GM13977 (cell line): Measurements from ENCODE around the gene SOWAHD.
"Not testable (repeated sequence)": the region's sequence is repeated elsewhere in the genome, so short reads cannot be mapped to it uniquely, and the experiment has no call there.

Experiments used
- DNase-seq: peaks from one replicate; pipeline ENCODE4 v3.0.0; 2012; ENCODE audit warnings: low spot score
- in situ Hi-C: fragments of 300-500 bp; cut with MboI; formaldehyde crosslinking; loops from one replicate; pipeline ENCODE4 v1.12.0; 2022; ENCODE audit warnings: low sequenced_read_pairs, low pct_unique_long_range_greater_than_20kb, mixed read lengths, inconsistent platforms; ENCODE audit not compliant: unreplicated experiment
- TF ChIP-seq, protein P1 (sequence below): IDR thresholded peaks from 2 replicates; pipeline ENCODE4 v1.5.1; 2012; ENCODE audit warnings: mild to moderate bottlenecking, control low read depth; ENCODE audit not compliant: insufficient read depth; ENCODE audit errors: extremely low read depth, missing control alignments

Gene SOWAHD

GRCh38 chrX:119745283-119745848, 13.0 kb upstream of the SOWAHD start:
- DNase-seq, result no peak
- in situ Hi-C loops, result loop anchor here (25.0 kb wide), 1 partner anchor 233 kb away; no protein-coding TSS in a partner anchor
- TF ChIP-seq, protein P1, sequence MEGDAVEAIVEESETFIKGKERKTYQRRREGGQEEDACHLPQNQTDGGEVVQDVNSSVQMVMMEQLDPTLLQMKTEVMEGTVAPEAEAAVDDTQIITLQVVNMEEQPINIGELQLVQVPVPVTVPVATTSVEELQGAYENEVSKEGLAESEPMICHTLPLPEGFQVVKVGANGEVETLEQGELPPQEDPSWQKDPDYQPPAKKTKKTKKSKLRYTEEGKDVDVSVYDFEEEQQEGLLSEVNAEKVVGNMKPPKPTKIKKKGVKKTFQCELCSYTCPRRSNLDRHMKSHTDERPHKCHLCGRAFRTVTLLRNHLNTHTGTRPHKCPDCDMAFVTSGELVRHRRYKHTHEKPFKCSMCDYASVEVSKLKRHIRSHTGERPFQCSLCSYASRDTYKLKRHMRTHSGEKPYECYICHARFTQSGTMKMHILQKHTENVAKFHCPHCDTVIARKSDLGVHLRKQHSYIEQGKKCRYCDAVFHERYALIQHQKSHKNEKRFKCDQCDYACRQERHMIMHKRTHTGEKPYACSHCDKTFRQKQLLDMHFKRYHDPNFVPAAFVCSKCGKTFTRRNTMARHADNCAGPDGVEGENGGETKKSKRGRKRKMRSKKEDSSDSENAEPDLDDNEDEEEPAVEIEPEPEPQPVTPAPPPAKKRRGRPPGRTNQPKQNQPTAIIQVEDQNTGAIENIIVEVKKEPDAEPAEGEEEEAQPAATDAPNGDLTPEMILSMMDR, result no peak

DNA sequence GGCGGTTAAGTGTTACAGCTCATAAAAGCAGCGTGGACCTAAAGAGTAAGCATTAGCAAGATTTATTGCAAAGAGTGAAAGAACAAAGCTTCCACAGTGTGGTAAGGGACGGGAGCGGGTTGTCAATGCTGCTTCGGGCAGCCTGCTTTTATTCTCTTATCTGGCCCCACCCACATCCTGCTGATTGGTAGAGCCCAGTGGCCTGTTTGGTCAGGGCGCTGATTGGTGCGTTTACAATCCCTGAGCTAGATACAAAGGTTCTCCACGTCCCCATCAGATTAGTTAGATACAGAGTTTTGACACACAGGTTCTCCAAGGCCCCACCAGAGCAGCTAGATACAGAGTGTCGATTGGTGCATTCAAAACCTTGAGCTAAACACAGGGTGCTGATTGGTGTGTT, 8.3 kb upstream of the SOWAHD start:
- in situ Hi-C loops, DNase-seq: not testable (repeated sequence)

- DNase-seq, in situ Hi-C loops: not testable (repeated sequence)
Observed at GRCh38 chrX:119750751-119751150, 7.6 kb upstream of the SOWAHD start.

- TF ChIP-seq, protein P1, result no peak
- in situ Hi-C loops, result no loop called here
Observed at GRCh38 chrX:119753001-119753400, 5.4 kb upstream of the SOWAHD start.

GRCh38 chrX:119753639-119754257, 4.6 kb upstream of the SOWAHD start:
- no peak for DNase-seq
- TF ChIP-seq, protein P1, result peak; percentile 53
- in situ Hi-C loops, result no loop called here

More at GRCh38 chrX:119753001-119753400, 5.4 kb upstream of the SOWAHD start:
- DNase-seq, result no peak

GRCh38 chrX:119755981-119756533, 2.3 kb upstream of the SOWAHD start:
- TF ChIP-seq, protein P1, result no peak
- DNase-seq, result peak; percentile 82
- in situ Hi-C loops, result no loop called here

- in situ Hi-C loops, result no loop called here
- DNase-seq, result no peak
- TF ChIP-seq, protein P1, result no peak
Observed at GRCh38 chrX:119756926-119757635, 1.3 kb upstream of the SOWAHD start.
